HG03565 (cell line): ENCODE data around the gene SURF2.
"Not testable (repeated sequence)": the region's sequence is repeated elsewhere in the genome, so short reads cannot be mapped to it uniquely, and the experiment has no call there.

ENCODE experiments used
- ATAC-seq: cut with Tn5 transposase; IDR thresholded peaks from one replicate; pipeline ENCODE4 v1.9.1; 2021; ENCODE audit warnings: mild to moderate bottlenecking, moderate library complexity; ENCODE audit not compliant: unreplicated experiment

Gene SURF2

GRCh38 chr9:133356391-133357091 lies at the start of gene SURF2, which contains the start of gene SURF1:
TSS of gene SURF2 (plus strand) at chr9:133356550. CDS start at chr9:133356593, 43 bp downstream.
TSS of gene SURF1 (minus strand) at chr9:133356487. CDS start at chr9:133356453, 34 bp downstream.
- ATAC-seq, result peak; percentile 42

GRCh38 chr9:133307301-133307700 lies 49.0 kb upstream of the SURF2 start:
- no peak for ATAC-seq

GRCh38 chr9:133309608-133310007 lies 46.7 kb upstream of the SURF2 start:
- no peak for ATAC-seq

- no peak for ATAC-seq
Measured at GRCh38 chr9:133315997-133316396, 40.4 kb upstream of the SURF2 start.

- ATAC-seq, result not testable (repeated sequence)
Measured at GRCh38 chr9:133317551-133317950, 38.8 kb upstream of the SURF2 start.

GRCh38 chr9:133320421-133320881 lies 35.9 kb upstream of the SURF2 start:
- ATAC-seq, result no peak

GRCh38 chr9:133321411-133321935 lies 34.9 kb upstream of the SURF2 start:
- ATAC-seq, result no peak

- no peak for ATAC-seq
Measured at GRCh38 chr9:133322701-133323100, 33.6 kb upstream of the SURF2 start.

GRCh38 chr9:133323211-133323610 lies 33.1 kb upstream of the SURF2 start:
- no peak for ATAC-seq

- no peak for ATAC-seq
Measured at GRCh38 chr9:133323991-133324703, 32.2 kb upstream of the SURF2 start.

- not testable (repeated sequence) for ATAC-seq
Measured at GRCh38 chr9:133327021-133327420, 29.3 kb upstream of the SURF2 start.

GRCh38 chr9:133327834-133328484 lies 28.4 kb upstream of the SURF2 start:
- no peak for ATAC-seq

GRCh38 chr9:133329306-133330156 lies 26.8 kb upstream of the SURF2 start:
- ATAC-seq, result not testable (repeated sequence)

GRCh38 chr9:133331221-133331620 lies 25.1 kb upstream of the SURF2 start:
- no peak for ATAC-seq

GRCh38 chr9:133331641-133332380 lies 24.5 kb upstream of the SURF2 start:
- no peak for ATAC-seq

- no peak for ATAC-seq
Measured at GRCh38 chr9:133332381-133332730, 24.0 kb upstream of the SURF2 start.

- no peak for ATAC-seq
Measured at GRCh38 chr9:133333011-133333410, 23.3 kb upstream of the SURF2 start.

- no peak for ATAC-seq
Measured at GRCh38 chr9:133333566-133333965, 22.8 kb upstream of the SURF2 start.

- ATAC-seq, result no peak
Measured at GRCh38 chr9:133334161-133334560, 22.2 kb upstream of the SURF2 start.

GRCh38 chr9:133334888-133335287 lies 21.5 kb upstream of the SURF2 start:
- not testable (repeated sequence) for ATAC-seq
